ENCODE results near the gene INTS14.

GRCh38 chr15:65556622-65557021, 54.3 kb downstream of the INTS14 start:
- TF ChIP-seq NR2F2 (IDR thresholded peaks at IDR 0.05): no peak
- no peak for TF ChIP-seq RAD21 (IDR thresholded peaks at IDR 0.05)
- TF ChIP-seq CTCF (IDR thresholded peaks at IDR 0.05; ENCODE audit: low read depth, low read length, missing input control): no peak
- TF ChIP-seq TAF1 (conservative IDR thresholded peaks at IDR 0.05): no peak
- no peak for TF ChIP-seq ATF3 (IDR thresholded peaks at IDR 0.05)

Measured in liver (tissue), 3 donors.